Left hindlimb (tissue), 1 donor: ENCODE results near the gene SND1.

Experiments
- DNase-seq: peaks from one replicate; pipeline ENCODE4 v3.0.0-alpha.2; 2018

Gene SND1

GRCh38 chr7:127770885-127771284 lies 118.9 kb downstream of the SND1 start:
- no peak for DNase-seq

- DNase-seq, result no peak
These were observed 119.7 kb downstream of the SND1 start for GRCh38 chr7:127771707-127772106.

DNA sequence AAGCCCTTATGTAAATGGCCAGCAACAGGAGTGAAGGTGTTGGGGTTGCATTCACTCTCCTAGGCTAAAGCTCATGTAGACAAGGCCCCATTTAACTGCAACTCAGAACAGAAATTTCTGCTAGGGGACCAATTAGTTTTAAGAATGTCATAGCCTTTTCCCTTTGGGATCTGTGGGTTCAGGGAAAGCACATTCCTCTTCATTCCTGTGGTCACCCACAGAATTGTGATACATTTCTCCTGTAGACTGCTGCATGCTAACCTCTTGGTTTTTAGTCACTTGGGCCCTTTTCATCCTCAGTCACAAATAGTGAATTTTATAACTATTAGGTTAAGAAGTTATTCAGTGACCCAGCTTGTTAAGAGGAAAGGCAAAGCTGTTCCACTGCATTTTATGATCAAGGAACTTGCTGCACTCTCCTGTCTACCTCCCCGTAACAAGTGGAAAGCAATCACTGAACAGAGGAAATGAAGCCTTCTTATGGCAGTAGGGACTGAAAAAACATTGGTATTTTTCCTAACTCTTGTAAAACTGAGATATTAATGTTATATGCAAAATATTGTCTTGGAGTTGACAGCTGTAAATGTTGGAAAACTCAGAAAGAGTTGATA lies 124.9 kb downstream of the SND1 start:
- no peak for DNase-seq

GRCh38 chr7:127780489-127780888 lies 128.5 kb downstream of the SND1 start:
- DNase-seq, result no peak

- no peak for DNase-seq
These were observed 129.1 kb downstream of the SND1 start for GRCh38 chr7:127781081-127781480.

- DNase-seq, result no peak
These were observed 130.1 kb downstream of the SND1 start for GRCh38 chr7:127782075-127782474.

- DNase-seq, result no peak
These were observed 130.9 kb downstream of the SND1 start for GRCh38 chr7:127782654-127783559.

DNA sequence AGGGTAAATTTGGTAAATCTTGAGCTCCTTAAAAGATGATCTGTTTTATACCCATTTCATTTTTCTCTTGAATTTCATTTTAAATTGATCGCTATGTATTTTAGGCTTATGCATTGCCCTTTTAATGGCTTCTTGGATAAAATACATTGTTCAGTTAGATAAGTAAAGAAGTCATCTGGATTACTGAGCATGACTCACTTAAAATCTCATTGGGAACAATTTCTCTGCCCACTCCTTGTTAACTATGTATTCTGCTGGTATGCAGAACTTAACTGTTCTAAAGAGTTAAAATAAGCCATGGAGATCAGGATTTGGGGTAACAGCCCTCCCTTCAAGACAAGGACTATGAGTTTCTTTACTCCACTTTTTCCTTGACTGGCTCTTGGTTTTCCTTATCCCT lies 134.2 kb downstream of the SND1 start:
- no peak for DNase-seq

- DNase-seq, result no peak
These were observed 137.0 kb downstream of the SND1 start for GRCh38 chr7:127789031-127789430.

- DNase-seq, result no peak
These were observed 139.6 kb downstream of the SND1 start for GRCh38 chr7:127791446-127792189.

DNA sequence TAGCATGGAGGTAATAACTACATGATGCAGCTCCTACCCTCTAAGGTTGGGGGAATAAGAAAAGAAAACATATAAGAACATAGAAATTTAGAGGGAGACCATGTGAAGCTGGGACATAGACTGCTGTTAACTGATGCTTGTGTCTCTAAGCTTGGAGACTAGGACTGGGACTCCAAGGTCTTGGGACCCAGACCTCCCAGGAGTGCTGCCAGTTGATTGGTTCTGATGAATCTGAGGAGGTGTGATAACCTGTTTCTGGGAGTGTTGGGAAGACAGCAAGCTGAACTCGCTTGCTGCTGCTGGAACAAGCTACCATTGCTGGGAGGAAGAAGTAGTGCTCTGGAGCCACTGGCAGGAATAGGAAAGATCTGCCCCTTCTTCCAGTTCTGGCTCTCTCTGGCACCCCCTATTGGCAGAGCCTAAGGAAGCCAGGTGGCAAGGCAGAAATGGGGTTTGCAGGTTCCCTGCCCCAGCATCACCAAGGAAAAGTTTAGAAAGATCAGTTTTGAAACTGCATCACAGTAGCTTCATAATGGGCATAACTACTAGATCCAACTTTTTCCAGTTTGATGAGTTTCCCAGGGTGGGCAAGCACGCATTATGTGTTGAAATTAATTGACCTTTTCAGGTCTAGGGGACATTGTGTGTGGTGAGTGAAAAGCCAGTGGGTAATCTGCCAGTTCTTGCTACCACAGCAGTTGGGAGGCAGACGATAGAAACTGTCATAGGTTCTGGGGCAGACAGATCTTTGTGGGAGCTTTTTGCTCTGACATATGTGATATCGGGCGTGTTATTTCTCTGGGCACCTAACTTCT lies 140.7 kb downstream of the SND1 start:
- DNase-seq, result no peak

DNA sequence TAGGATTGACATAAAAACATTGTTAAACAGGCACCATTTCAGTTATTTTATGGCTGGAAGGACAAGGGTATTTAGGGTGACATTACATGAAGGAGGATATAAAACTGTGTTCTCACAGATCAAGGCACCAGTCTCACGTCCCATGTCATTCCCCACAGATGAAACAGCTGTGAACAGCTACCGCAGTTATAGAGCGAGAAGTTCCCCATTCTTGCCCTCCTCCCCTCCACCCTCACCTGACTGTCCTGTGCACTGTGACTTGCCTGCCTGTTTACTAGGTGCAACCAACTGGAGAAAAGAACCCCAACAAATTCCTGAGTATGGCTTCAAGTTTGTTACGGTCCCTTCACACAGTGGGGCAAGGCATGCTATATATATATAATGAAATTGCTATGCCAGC lies 141.6 kb downstream of the SND1 start:
- DNase-seq, result no peak

DNA sequence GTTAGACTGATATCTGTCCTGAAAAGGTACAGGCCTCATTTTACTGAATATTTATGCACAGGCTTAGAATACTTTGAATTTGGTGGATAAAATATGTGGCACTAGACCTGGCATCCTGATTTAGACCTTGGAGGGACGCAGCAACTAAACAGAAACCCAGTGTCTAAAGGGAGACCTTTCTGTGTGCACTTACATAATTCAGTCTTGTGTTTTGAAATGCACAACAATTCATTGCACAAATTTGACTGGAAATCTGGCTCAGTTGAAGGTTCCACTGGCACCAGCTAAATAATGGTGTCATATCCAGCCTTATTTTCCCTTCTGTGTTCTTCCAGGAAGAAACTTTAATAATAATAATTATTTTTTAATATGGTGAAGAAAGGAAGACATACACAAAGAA lies 142.1 kb downstream of the SND1 start:
- DNase-seq, result no peak

GRCh38 chr7:127794551-127794950 lies 142.6 kb downstream of the SND1 start:
- DNase-seq, result no peak

GRCh38 chr7:127798023-127798422 lies 146.0 kb downstream of the SND1 start:
- no peak for DNase-seq

DNA sequence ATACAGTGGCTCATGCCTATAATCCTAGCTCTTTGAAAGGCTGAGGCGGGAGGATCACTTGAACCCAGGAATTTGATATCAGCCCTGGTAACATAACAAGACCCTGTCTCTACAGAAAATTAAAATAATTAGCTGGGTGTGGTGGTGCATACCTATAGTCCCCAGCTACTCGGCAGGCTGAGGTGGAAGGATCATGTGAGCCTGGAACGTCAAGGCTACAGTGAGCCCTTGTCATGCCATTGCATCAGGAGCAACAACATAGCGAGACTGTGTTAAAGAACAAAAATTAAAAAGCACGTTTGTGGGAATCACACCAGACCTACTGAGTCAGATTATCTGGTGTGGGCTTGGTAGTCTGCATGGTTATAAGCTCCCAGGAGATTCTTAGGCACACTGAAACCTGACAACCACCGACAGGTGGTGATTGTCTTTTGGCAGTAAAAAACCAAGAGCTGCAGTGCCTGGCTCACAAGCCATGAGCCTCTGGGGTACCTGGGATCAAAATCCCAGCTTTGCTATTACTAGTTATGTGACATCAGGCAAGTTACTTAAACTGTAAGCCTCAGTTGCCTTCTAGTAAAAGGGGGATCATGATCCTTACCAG lies 146.9 kb downstream of the SND1 start:
- no peak for DNase-seq

DNA sequence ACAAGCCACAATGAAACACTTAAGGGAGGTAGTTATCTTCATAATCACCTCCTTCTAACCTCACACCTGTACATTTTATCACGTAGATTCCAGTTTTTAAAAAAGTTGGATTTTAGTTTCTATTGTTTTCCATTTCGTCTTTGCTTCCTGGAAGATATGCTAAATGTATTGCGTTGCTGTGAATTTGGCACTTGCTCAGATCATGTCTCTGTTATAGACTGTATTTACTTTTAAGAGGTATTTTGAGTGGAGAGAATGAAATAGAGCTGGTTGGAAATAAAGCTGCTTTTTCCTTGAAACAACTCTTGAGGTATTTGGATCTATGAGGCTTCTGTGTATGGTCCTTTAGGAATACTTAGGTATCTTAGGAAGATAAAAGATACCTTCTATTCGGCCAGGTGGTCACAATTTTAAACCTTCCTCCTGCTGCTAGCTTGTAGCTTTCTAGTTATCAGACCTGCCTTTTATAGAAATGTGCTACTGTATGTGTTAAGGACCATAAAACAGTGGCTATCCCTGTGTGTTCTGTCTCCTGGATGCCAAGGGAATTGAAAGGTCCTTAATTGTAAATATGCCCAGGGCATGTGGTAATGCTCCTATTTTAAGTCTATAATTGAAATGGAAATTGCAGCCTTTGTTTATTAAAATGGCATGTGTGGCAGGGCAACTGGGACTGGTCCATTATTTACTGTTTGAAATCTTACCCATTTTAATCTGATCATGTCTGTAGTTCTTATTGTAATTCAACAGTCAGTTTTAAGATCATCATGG lies 147.7 kb downstream of the SND1 start:
- DNase-seq, result no peak

DNA sequence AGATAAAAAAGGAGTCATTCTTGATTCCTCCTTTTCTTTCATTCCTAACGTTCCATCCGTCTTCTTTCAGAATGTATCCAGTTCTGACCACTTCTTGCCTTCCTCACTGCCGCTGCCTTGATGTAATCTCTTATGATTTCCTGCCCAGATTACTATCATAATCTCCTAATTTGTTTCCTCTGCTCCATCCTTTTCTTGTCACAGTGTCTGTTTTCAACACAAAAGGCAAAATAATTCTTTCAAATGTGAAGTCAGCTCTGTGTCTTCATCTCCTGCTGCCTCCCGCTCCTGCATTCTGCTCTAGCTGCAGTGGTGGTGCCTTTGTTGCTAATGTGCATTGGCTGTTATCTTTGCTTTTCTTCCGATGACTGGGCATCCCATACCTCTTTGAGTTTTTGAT lies 150.9 kb downstream of the SND1 start:
- no peak for DNase-seq

GRCh38 chr7:127803626-127804025 lies 151.6 kb downstream of the SND1 start:
- no peak for DNase-seq

- no peak for DNase-seq
These were observed 155.3 kb downstream of the SND1 start for GRCh38 chr7:127807340-127807739.

DNA sequence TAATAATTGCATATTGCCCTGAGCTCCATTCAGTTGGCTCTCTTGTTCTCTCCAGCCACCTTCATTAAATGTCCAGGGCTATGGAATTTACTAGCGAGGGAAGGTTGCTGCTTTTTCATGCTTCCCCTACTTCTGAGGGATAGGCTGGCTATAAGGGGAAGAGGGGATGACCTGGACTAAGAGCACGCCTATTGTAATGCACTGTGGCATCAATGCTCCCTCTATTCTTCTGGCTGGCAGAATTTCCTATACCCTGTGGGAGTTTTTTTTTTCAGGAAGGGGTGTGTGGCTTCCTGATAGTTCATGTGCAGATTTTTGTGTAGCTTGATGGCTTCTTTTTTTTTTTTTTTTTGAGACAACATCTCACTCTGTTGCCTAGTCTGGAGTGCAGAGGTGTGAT lies 155.8 kb downstream of the SND1 start:
- DNase-seq, result no peak

DNA sequence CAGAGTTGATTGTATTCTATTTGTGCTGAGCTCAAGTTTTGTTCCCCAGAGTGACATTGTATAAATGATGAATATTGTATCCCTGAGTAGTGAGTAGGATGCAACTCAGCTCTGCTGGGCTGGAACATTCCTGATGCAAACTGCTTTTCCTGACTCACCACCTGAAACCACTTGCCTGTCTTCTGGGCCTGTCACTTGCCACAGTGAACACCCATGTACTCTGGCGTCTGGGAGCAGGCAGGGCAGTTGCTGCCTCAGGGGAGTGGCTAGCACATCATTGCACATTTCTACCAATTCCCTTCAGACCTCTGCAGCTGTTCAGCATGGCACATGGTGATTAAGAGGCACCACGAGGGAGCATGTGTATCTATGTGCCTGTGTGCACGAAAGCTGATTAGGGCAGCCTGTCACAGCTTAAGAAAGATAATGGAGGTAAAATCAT lies 157.3 kb downstream of the SND1 start:
- DNase-seq, result no peak
